ENCODE data around the gene SLC38A7.

DNA sequence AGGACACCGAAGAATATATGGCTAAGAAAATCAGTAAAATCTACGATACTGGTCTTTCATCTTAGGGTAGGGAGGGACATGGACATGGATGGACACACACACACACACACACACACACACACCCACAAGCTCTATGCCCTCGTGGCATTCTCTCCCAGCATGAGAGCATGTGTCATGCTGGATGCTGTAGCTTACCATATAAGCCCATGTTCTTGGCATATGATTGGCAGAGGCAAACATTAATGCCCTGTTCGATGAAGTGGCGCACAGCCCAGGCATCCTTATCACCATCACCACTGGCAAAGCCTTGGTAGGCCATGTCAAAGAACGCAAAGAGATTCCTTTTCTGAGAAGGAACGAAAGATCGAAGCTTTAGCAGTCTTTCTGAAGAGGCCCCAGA lies 31.9 kb upstream of the SLC38A7 start:
- TF ChIP-seq POLR2AphosphoS5 (IDR thresholded peaks at IDR 0.05): no peak
- TF ChIP-seq, protein P1, sequence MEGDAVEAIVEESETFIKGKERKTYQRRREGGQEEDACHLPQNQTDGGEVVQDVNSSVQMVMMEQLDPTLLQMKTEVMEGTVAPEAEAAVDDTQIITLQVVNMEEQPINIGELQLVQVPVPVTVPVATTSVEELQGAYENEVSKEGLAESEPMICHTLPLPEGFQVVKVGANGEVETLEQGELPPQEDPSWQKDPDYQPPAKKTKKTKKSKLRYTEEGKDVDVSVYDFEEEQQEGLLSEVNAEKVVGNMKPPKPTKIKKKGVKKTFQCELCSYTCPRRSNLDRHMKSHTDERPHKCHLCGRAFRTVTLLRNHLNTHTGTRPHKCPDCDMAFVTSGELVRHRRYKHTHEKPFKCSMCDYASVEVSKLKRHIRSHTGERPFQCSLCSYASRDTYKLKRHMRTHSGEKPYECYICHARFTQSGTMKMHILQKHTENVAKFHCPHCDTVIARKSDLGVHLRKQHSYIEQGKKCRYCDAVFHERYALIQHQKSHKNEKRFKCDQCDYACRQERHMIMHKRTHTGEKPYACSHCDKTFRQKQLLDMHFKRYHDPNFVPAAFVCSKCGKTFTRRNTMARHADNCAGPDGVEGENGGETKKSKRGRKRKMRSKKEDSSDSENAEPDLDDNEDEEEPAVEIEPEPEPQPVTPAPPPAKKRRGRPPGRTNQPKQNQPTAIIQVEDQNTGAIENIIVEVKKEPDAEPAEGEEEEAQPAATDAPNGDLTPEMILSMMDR (IDR thresholded peaks at IDR 0.05): no peak
